GM19238 (cell line): ENCODE results near the gene AFF3.

Experiments used
- DNase-seq: peaks from one replicate; pipeline ENCODE4 v3.0.0; 2011; ENCODE audit warnings: low spot score; ENCODE audit not compliant: insufficient read length

The AFF3 gene

GRCh38 chr2:99640635-99641151 lies 501.7 kb downstream of the AFF3 start:
- DNase-seq = no peak

GRCh38 chr2:99638791-99639190 lies 503.6 kb downstream of the AFF3 start:
- no peak for DNase-seq

GRCh38 chr2:99637159-99637697 lies 505.2 kb downstream of the AFF3 start:
- no peak for DNase-seq

GRCh38 chr2:99636144-99637034 lies 506.0 kb downstream of the AFF3 start:
- no peak for DNase-seq

- DNase-seq = no peak
These were observed 506.7 kb downstream of the AFF3 start for GRCh38 chr2:99635710-99636109.

GRCh38 chr2:99634234-99634633 lies 508.2 kb downstream of the AFF3 start:
- DNase-seq = no peak

- no peak for DNase-seq
These were observed 510.7 kb downstream of the AFF3 start for GRCh38 chr2:99631700-99632099.

GRCh38 chr2:99629320-99629719 lies 513.1 kb downstream of the AFF3 start:
- DNase-seq = no peak

- DNase-seq = no peak
These were observed 516.2 kb downstream of the AFF3 start for GRCh38 chr2:99626158-99626557.

- DNase-seq = no peak
These were observed 517.7 kb downstream of the AFF3 start for GRCh38 chr2:99624677-99625076.

GRCh38 chr2:99623613-99624012 lies 518.8 kb downstream of the AFF3 start:
- no peak for DNase-seq

- DNase-seq = no peak
These were observed 519.4 kb downstream of the AFF3 start for GRCh38 chr2:99623035-99623434.

GRCh38 chr2:99622534-99622933 lies 519.9 kb downstream of the AFF3 start:
- no peak for DNase-seq

GRCh38 chr2:99621774-99622173 lies 520.6 kb downstream of the AFF3 start:
- DNase-seq = no peak

- no peak for DNase-seq
These were observed 521.3 kb downstream of the AFF3 start for GRCh38 chr2:99621106-99621505.

- no peak for DNase-seq
These were observed 523.2 kb downstream of the AFF3 start for GRCh38 chr2:99619151-99619550.

GRCh38 chr2:99618579-99619097 lies 523.8 kb downstream of the AFF3 start:
- no peak for DNase-seq

- DNase-seq = no peak
These were observed 524.6 kb downstream of the AFF3 start for GRCh38 chr2:99617811-99618210.

- no peak for DNase-seq
These were observed 527.1 kb downstream of the AFF3 start for GRCh38 chr2:99615247-99615771.

- DNase-seq = no peak
These were observed 528.4 kb downstream of the AFF3 start for GRCh38 chr2:99613980-99614379.

- DNase-seq = no peak
These were observed 530.6 kb downstream of the AFF3 start for GRCh38 chr2:99611786-99612185.

GRCh38 chr2:99611034-99611433 lies 531.4 kb downstream of the AFF3 start:
- DNase-seq = no peak
